CD8-positive, alpha-beta memory T cell (primary cell): Measurements from ENCODE around the gene TMC4. TPM values are rescaled to one million over a fixed set of nuclear protein-coding genes. Genes with fewer than 3 reads are reported as not detected.
"Not testable (repeated sequence)": the region's sequence is repeated elsewhere in the genome, so short reads cannot be mapped to it uniquely, and the experiment has no call there.

ENCODE experiments used
- CTCF ChIA-PET: fragments of 350-600 bp; sonication (Branson Sonifier 250); formaldehyde crosslinking; loops from one replicate; lab custom pipeline; 2021; ENCODE audit warnings: antibody characterized with exemption; lab: Charles Lee
- POLR2A ChIA-PET: fragments of 350-600 bp; sonication (Branson Sonifier 250); formaldehyde crosslinking; loops from one replicate; lab custom pipeline; 2021; ENCODE audit warnings: antibody characterized with exemption; lab: Charles Lee
- DNase-seq, 5 donors: peaks; one replicate each; pipeline versions ENCODE4 v3.0.0 to v3.0.0-alpha.2; 2020 to 2022; ENCODE audit warnings: mixed read lengths in 1 of 5
- H3K27ac ChIP-seq: one replicate; pipeline ENCODE4 v1.7.0; 2013; ENCODE audit warnings: low read depth, mild to moderate bottlenecking, low read length, moderate library complexity
- H3K27me3 ChIP-seq: 2 replicates; pipeline ENCODE4 v1.7.0; 2013; ENCODE audit warnings: low read length, mild to moderate bottlenecking; ENCODE audit not compliant: insufficient read depth, poor library complexity, severe bottlenecking
- H3K36me3 ChIP-seq: 2 replicates; pipeline ENCODE4 v1.7.0; 2013; ENCODE audit warnings: mild to moderate bottlenecking, low read length, moderate library complexity; ENCODE audit not compliant: insufficient read depth
- H3K4me1 ChIP-seq: 2 replicates; pipeline ENCODE4 v1.7.0; 2013; ENCODE audit warnings: mild to moderate bottlenecking, low read length, moderate library complexity; ENCODE audit not compliant: insufficient read depth
- H3K4me3 ChIP-seq: 2 replicates; pipeline ENCODE4 v1.7.0; 2013; ENCODE audit warnings: mild to moderate bottlenecking, low read length
- H3K9me3 ChIP-seq: 2 replicates; pipeline ENCODE4 v1.7.0; 2013; ENCODE audit warnings: mild to moderate bottlenecking, low read length
- H3K27ac Mint-ChIP-seq, 8 donors: one replicate each; pipeline ENCODE4 v1.8.0; 2020 to 2021; ENCODE audit warnings: mixed read lengths in 8 of 8, mild to moderate bottlenecking in 6 of 8, inconsistent platforms in 3 of 8, moderate library complexity in 3 of 8
- H3K27me3 Mint-ChIP-seq, 2 donors: one replicate each; pipeline ENCODE4 v1.8.0; 2020 to 2021; ENCODE audit warnings: mixed read lengths in 2 of 2, mild to moderate bottlenecking in 1 of 2, moderate library complexity in 1 of 2
- H3K36me3 Mint-ChIP-seq, 3 donors: one replicate each; pipeline ENCODE4 v1.8.0; 2020 to 2021; ENCODE audit warnings: mixed read lengths in 3 of 3, inconsistent platforms in 1 of 3, mild to moderate bottlenecking in 1 of 3
- H3K4me1 Mint-ChIP-seq, 3 donors: one replicate each; pipeline ENCODE4 v1.8.0; 2020 to 2021; ENCODE audit warnings: mixed read lengths in 3 of 3, inconsistent platforms in 1 of 3, mild to moderate bottlenecking in 1 of 3
- H3K4me3 Mint-ChIP-seq, 7 donors: one replicate each; pipeline ENCODE4 v1.8.0; 2020 to 2021; ENCODE audit warnings: mixed read lengths in 7 of 7, mild to moderate bottlenecking in 6 of 7, moderate library complexity in 4 of 7, inconsistent platforms in 2 of 7
- H3K9me3 Mint-ChIP-seq, 5 donors: one replicate each; pipeline ENCODE4 v1.8.0; 2020 to 2022; ENCODE audit warnings: mixed read lengths in 5 of 5, mild to moderate bottlenecking in 3 of 5, moderate library complexity in 2 of 5, inconsistent platforms in 1 of 5
- polyA plus RNA-seq: library from polyadenylated mRNA; unstranded; fragments of 300-500 nt; fragmentation: Illumina TruSeq; gene quantifications from one replicate; pipeline ENCODE4 v1.2.3, GENCODE V29; 2021
- total RNA-seq, 2 experiments: library from RNA; stranded (reverse); gene quantifications; one replicate each; pipeline ENCODE4 v1.2.3, GENCODE V29; 2021

The TMC4 gene
- total and polyA plus RNA-seq, 3 experiments from 2014 or later = 0.18 to 0.38 TPM; not detected in 1

- H3K4me1 ChIP-seq = peaks cover 10% of the 10 kb centered on the region
- H3K27ac ChIP-seq = no peak overlapping the region
- Mint-ChIP-seq H3K27me3 (peaks cover 0 to 6% of the 10 kb centered on the region in 2 donors), H3K4me1 (peaks cover 18 to 29% (median 22%) of the 10 kb centered on the region in 3 donors), H3K36me3 (peaks cover 0 to 29% (median 2%) of the 10 kb centered on the region in 3 donors), H3K9me3 (no peaks in the 10 kb centered on the region), H3K27ac (peak overlapping the region in 1 of 8 donors; percentile 68), H3K4me3 (peak overlapping the region in 2 of 7 donors; percentile 23 to 32)
- H3K4me3 ChIP-seq = no peak overlapping the region
- H3K36me3 ChIP-seq = no peaks in the 10 kb centered on the region
- no peaks in the 10 kb centered on the region for H3K9me3 ChIP-seq
- DNase-seq = no peak
- no peaks in the 10 kb centered on the region for H3K27me3 ChIP-seq
- ChIA-PET POLR2A (no interaction called here), CTCF (no interaction called here)
Measured at GRCh38 chr19:54186351-54186750, 13.4 kb upstream of the TMC4 start.

- H3K4me3 ChIP-seq = no peak overlapping the region
- Mint-ChIP-seq H3K4me1 (peaks cover 11 to 15% (median 14%) of the 10 kb centered on the region in 3 donors), H3K4me3 (no peak overlapping the region), H3K27me3 (no peaks in the 10 kb centered on the region), H3K9me3 (no peaks in the 10 kb centered on the region), H3K27ac (no peak overlapping the region), H3K36me3 (peaks cover 0 to 33% (median 2%) of the 10 kb centered on the region in 3 donors)
- CTCF ChIA-PET = no interaction called here
- POLR2A ChIA-PET = no interaction called here
- no peaks in the 10 kb centered on the region for H3K9me3 ChIP-seq
- no peaks in the 10 kb centered on the region for H3K36me3 ChIP-seq
- peaks cover 6% of the 10 kb centered on the region for H3K4me1 ChIP-seq
- no peaks in the 10 kb centered on the region for H3K27me3 ChIP-seq
- DNase-seq = no peak
- H3K27ac ChIP-seq = no peak overlapping the region
Measured at GRCh38 chr19:54183431-54183830, 10.5 kb upstream of the TMC4 start.

GRCh38 chr19:54181894-54182293, 8.9 kb upstream of the TMC4 start:
- CTCF ChIA-PET, H3K36me3 ChIP-seq, H3K27ac ChIP-seq, H3K27me3 ChIP-seq, H3K4me3 Mint-ChIP-seq, DNase-seq, POLR2A ChIA-PET, H3K4me1 ChIP-seq, H3K4me1 Mint-ChIP-seq, H3K27ac Mint-ChIP-seq, H3K27me3 Mint-ChIP-seq, H3K9me3 Mint-ChIP-seq, H3K4me3 ChIP-seq, H3K9me3 ChIP-seq: not testable (repeated sequence)
- H3K36me3 Mint-ChIP-seq = peaks cover 2 to 36% (median 5%) of the 10 kb centered on the region in 3 donors

- no peaks in the 10 kb centered on the region for H3K27me3 Mint-ChIP-seq
- Histone ChIP-seq H3K36me3 (no peaks in the 10 kb centered on the region), H3K27ac (no peak overlapping the region), H3K4me3 (no peak overlapping the region), H3K4me1 (no peaks in the 10 kb centered on the region), H3K9me3 (no peaks in the 10 kb centered on the region), H3K27me3 (no peaks in the 10 kb centered on the region)
- ChIA-PET POLR2A (no interaction called here), CTCF (no interaction called here)
- H3K9me3 Mint-ChIP-seq = no peaks in the 10 kb centered on the region
- no peak for DNase-seq
- peaks cover 2 to 34% (median 5%) of the 10 kb centered on the region in 3 donors for H3K36me3 Mint-ChIP-seq
- no peak overlapping the region for H3K4me3 Mint-ChIP-seq
- H3K4me1 Mint-ChIP-seq = peaks cover 0 to 3% (median 0%) of the 10 kb centered on the region in 3 donors
- no peak overlapping the region for H3K27ac Mint-ChIP-seq
Measured at GRCh38 chr19:54180691-54181091, 7.7 kb upstream of the TMC4 start.

GRCh38 chr19:54179921-54180461, 7.0 kb upstream of the TMC4 start:
- H3K27ac Mint-ChIP-seq = no peak overlapping the region
- H3K27ac ChIP-seq = no peak overlapping the region
- no peaks in the 10 kb centered on the region for H3K9me3 ChIP-seq
- peaks cover 2 to 35% (median 5%) of the 10 kb centered on the region in 3 donors for H3K36me3 Mint-ChIP-seq
- no peaks in the 10 kb centered on the region for H3K36me3 ChIP-seq
- H3K4me1 Mint-ChIP-seq = no peaks in the 10 kb centered on the region
- CTCF ChIA-PET = no interaction called here
- no peaks in the 10 kb centered on the region for H3K9me3 Mint-ChIP-seq
- no peak overlapping the region for H3K4me3 Mint-ChIP-seq
- DNase-seq = no peak
- no peak overlapping the region for H3K4me3 ChIP-seq
- no peaks in the 10 kb centered on the region for H3K27me3 ChIP-seq
- H3K27me3 Mint-ChIP-seq = no peaks in the 10 kb centered on the region
- POLR2A ChIA-PET = no interaction called here
- no peaks in the 10 kb centered on the region for H3K4me1 ChIP-seq

- Histone ChIP-seq H3K27ac (no peak overlapping the region), H3K4me3 (no peak overlapping the region), H3K36me3 (no peaks in the 10 kb centered on the region), H3K27me3 (no peaks in the 10 kb centered on the region), H3K4me1 (no peaks in the 10 kb centered on the region), H3K9me3 (no peaks in the 10 kb centered on the region)
- Mint-ChIP-seq H3K36me3 (peaks cover 2 to 36% (median 5%) of the 10 kb centered on the region in 3 donors), H3K27me3 (no peaks in the 10 kb centered on the region), H3K27ac (no peak overlapping the region), H3K4me1 (no peaks in the 10 kb centered on the region), H3K4me3 (no peak overlapping the region), H3K9me3 (no peaks in the 10 kb centered on the region)
- DNase-seq = no peak
- CTCF ChIA-PET = no interaction called here
- POLR2A ChIA-PET = no interaction called here
Measured at GRCh38 chr19:54179262-54179852, 6.4 kb upstream of the TMC4 start.

- CTCF ChIA-PET = no interaction called here
- H3K27ac Mint-ChIP-seq = no peak overlapping the region
Measured at GRCh38 chr19:54178581-54179261, 5.8 kb upstream of the TMC4 start.

More at GRCh38 chr19:54178581-54179261, 5.8 kb upstream of the TMC4 start:
- Mint-ChIP-seq H3K9me3 (no peaks in the 10 kb centered on the region), H3K4me1 (no peaks in the 10 kb centered on the region), H3K36me3 (peaks cover under 1 to 33% (median 5%) of the 10 kb centered on the region in 3 donors), H3K27me3 (no peaks in the 10 kb centered on the region), H3K4me3 (no peak overlapping the region)
- DNase-seq = peak in 2 of 5 donors; percentile 40 to 57
- H3K27me3 ChIP-seq = no peaks in the 10 kb centered on the region
- H3K9me3 ChIP-seq = no peaks in the 10 kb centered on the region
- POLR2A ChIA-PET = no interaction called here
- H3K27ac ChIP-seq = no peak overlapping the region
- no peak overlapping the region for H3K4me3 ChIP-seq
- no peaks in the 10 kb centered on the region for H3K4me1 ChIP-seq
- H3K36me3 ChIP-seq = no peaks in the 10 kb centered on the region
